MV-4-11 (cell line): ENCODE results near the gene MTNR1B.

Experiments
- DNase-seq: peaks from one replicate; lab custom pipeline; 2025; lab: John Stamatoyannopoulos, UW

Gene MTNR1B

DNA sequence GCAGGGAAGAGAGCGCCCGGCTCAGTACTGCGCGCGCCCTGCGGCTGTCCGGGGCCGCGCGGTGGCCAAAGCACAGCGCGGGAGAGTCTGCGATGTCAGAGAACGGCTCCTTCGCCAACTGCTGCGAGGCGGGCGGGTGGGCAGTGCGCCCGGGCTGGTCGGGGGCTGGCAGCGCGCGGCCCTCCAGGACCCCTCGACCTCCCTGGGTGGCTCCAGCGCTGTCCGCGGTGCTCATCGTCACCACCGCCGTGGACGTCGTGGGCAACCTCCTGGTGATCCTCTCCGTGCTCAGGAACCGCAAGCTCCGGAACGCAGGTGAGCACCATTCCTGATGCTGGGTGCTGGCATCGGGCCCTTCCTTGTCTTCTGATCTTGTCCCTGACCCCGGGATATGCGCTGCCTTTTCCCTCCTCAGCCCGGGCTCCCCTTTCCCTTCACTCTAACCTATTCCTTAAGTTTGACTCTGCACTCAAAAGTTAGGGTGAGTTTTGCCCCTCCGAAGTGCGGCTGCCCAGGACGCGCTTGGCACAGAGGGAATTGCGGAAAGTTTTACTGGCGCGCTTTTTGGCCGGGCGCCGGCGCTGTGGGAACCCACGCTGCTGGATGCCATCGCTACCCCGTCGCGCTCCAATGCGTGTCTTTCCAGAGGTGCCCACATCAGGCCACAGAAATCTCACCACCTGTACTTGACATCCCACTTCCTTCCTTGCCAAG lies at the start of gene MTNR1B:
MTNR1B (plus strand) TSS at position 18 of the 714 bp plus-strand sequence; CDS start at position 93, 75 bp downstream.
- no peak for DNase-seq

DNA sequence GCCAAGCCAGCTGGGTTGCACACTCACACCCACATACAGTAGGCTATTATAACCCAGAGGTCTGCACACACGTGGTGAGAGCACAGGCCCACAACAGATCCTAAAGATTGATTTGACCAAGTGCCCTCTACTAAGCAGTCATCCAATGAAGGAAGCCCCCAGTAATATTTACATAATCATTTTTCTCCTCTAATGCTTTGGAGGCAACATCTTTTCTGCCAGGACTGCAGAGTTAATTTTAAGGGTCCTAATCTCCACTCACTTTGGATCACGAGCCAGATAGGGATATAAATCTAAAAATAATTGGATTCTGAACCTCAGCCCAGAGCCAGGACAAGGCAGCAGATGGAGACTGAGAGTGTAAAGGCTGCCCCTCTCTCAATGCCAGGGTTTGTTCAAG lies 49.1 kb upstream of the MTNR1B start:
- no peak for DNase-seq

DNA sequence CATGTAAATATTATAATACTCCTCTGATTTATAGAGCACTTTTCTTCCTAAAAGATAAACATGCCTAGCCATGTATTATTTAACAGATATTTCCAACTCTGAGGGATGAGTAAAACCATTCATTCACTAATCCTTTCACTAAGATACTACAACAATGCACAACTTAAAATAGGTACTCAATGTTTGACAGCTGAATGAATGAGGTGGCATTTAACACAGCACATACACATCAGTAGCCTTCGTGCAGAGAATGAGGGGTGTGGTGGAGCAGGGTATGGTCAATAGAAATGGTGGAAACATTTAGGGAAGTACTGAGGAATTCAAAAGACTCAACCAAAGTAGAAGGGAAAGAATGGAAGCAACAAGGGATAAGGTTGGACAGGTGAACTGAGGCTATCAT lies 46.7 kb upstream of the MTNR1B start:
- DNase-seq, result no peak

DNA sequence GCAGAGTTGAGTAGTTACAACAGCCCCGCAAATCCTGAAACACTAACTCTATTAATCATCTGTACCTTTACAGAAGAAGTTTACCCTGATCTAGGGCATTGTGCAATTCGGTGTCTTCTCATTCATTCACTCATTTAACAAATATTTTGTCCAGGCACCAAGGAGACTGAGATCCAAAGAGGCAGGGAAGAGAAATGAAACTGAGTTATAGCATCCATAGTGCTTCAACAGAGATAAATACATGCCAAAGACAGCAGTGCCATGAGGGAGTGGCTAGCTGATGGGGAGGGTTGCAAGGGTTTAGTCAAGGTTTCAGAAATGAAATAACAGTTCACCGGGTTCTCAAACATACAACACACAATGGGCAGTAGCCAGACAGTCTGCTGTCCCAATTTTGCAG lies 40.2 kb upstream of the MTNR1B start:
- no peak for DNase-seq

DNA sequence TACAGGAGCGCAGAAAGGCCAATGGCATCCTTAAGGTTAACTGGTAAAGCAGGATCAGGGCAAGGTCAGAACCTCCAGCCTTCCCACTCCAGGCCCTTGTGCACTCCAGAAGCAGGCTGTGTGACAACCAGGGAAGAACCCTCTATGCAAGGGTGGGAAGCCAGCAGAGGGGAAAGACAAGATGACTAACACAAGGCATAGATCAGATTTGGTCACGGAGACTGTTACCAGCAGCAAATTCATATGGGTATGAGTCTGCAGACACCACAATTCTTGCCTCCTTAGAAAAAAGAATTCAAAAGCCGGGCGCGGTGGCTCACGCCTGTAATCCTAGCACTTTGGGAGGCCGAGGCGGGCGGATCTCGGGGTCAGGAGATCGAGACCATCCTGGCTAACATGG lies 39.8 kb upstream of the MTNR1B start:
- no peak for DNase-seq

DNA sequence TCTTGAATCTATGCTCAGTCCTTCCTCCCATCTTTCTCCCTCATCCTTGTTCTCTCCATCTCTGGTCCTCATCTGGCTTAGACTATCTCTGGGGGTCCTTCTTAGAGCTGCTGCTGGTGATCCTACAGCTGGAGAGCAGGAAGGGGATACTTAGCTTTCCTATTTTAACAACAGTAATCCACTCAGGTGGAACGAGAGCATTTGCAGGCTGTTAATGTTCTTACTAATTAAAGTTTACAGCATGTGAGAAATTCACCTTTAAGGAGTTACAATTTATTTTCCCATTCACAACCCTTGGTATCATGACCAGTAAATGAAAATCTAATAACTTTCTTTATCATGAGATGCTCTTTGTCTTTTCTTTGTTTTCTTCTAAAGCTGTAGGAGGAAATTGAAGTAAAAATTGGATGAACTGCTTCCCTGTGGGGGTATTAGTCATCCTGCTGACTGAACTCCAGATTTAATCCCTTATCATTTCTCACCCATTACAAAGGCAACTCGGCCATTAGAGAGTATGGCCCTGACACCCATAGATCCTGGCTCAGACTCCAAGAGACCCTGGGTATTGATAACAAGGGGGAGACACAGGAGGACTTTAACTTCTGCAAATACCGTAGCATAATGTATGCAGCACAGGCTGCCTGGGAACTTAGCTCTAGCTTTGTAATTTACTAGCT lies 37.6 kb upstream of the MTNR1B start:
- DNase-seq, result no peak

DNA sequence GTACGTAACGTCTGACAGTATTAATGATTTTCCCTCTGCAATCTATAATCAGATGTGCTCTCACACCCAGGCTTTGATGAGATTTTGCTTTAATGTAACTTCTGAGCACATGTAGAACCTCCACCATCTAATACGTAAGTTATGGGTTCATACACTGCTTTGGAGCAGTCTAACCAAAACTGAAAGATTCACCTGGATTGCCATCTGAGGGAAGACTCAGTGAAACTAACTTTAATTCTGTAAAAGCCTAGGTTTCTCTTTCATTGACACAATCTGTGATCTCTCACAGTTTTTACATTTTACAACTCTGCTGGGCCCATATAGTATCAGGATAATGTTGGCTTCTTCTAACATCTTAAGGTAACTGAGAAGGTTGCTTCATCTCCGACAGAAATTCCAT lies 30.1 kb upstream of the MTNR1B start:
- DNase-seq, result no peak

DNA sequence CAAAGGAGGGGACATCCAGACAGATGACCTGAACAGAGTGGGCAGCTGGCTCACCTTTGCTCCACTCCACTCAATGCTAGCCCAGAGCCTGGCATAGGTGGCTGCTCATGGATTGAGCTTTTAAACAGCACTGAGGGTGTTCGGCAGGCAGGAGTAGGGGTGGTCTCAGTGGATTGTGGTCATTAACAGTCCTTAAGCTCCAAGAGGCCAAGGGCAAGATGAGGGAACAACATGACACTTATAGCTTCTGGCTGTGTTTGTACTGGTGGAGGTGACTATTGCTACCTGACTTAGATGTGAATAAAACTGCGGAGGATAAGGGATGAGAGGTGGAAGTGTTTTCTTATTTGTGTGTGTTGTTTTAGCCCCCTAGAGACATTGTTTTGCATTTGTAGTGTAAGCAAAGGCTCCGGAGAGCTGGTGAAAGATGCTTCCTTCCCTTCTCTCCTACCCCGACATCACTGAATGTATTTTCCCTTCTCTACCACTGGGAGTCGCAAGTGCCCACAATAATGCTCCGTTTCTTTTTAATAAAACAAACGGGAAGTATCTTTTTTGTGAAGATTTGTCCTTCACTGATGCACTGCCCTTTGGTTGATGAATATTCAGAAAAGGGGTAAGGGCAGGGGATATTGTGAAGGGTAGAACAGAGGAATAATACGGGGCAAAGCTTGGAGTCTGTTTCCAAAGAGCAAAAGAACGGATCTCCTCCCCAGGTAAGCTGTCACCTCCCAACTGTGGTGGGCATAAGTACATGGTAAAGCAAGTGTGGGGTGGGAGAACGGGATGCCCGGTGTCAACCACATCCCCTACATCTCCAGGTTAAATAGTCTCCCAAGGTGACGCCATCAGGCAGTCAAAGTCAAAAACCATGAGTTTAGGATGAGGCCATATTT lies 27.5 kb upstream of the MTNR1B start:
- DNase-seq, result peak; percentile 56

DNA sequence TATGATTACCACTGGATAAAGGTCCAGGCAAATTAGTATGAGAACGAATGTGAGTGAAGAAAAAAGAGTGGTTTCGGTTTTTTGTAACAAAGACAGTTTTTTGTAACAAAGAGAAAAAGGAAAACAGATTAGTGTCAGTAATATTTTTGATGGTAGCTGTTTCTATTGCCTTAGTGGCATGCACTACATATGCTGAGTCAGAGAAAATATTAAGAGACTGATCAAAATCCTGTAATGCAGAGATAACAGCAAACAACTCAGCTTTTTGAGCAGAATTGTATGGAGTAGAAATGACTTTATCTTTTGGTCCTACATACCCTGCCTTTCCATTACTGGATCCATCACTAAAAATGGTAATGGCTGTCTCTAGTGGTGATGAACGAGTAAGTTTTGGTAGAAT lies 22.7 kb upstream of the MTNR1B start:
- no peak for DNase-seq

DNA sequence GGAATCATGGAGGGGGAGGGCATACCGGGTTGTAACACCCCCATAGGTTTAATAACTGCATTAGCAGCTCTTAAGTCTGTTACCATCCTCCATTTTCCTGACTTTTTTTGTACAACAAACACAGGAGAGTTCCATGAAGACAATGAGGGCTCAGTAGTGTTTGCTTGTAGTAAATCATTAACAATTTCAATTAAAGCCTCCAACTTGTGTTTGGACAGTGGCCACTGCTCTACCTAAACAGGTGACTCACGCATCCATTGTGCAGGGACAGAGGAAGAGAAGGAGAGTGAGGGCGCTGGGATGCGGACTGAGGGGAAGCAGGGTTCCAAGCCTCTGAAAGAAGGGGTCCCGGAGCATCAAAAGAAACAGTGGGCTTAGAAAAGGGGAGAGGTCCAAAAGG lies 21.3 kb upstream of the MTNR1B start:
- DNase-seq, result no peak

DNA sequence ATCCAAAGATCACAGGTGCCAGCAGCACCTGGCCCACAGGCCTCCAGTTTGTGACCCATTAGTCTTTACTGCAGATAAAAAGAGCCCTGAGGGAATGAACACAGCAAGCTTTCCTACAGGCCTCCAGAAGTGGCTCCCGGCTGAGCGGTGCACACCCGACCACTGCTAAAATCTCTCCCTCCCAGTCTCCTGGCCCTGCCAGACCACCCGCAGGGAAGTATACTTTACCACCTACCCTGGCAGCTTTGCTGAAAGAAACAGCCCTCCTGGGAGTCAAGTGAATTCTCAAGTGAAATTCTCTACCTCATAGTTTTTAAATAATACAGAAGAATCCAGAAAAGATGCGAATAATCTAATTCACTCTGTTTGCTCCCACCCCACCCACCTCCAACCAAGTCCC lies 15.4 kb upstream of the MTNR1B start:
- no peak for DNase-seq

DNA sequence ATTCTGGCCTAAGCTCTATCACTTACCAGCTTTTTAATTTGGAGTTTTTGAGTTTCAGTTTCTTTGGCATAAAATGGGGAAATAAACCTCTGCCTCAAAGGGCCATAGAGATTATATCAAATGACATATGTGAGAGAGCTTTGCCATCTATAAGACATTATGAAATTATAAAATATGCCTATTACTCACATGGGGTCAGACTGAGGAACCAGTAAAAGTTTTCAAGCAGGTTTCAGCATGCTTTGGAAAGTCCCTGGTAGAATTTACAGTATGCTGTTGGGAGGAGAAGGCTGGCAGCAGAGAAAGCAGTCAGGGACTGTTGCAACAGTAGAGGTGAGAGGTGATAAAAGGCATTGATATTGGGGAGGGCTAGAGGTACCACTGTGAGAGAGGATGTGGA lies 13.6 kb upstream of the MTNR1B start:
- DNase-seq, result peak; percentile 2

DNA sequence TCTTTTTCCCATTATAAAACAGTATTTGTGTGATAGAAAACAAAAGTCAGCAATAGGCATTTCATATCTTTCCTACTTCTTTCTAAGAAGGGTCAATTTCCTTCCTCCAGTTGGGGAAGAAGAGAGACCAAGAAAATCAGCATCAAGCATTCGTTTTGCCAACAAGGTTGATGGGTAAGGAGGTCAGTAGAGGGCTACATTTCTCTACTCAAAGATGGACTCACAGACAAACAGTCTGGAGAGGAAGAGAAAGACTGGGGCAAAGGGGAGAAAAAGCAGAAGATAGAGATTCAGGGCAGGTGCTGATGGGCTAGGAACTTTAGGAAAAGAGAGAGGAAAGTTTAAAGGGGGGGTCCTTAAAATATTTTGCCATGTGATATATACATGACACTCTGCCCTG lies 8.6 kb upstream of the MTNR1B start:
- DNase-seq, result no peak

DNA sequence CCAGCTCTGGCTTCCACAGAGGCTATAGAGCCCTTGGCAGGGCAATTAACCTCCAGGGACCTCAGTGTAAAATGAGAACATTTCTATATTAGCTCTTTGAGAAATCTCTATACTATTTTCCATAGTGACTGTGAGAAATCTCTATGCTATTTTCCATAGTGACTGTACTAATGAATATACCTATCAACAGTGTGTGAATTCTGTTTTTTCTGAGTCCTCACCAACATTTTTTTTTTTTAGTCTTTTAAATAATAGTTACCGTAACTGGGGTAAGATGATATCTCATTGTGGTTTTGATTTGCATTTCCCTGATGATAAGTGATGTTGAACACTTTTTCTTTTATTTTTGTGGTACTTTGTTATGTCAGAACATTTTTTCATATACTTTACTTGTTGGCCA lies 7.0 kb upstream of the MTNR1B start:
- DNase-seq, result no peak

DNA sequence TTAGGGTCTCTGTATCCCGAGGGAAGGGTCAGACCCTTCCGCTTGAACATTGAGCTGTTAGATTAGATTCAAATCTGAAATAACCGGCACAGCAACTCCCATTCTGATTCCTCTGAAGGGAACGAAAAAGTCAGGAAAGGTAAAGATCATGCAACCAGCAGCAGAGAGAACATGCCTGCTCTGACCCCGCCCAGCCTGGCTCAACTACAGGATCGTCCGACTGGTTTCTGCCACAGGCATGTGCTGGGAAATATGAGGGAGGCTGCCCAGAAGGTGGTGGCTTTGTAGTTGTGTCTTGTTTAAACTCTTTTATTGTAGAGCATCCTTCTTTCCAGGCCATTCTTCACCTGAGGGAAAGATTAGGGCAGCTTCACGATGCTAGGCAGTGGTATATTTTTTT lies 5.0 kb upstream of the MTNR1B start:
- no peak for DNase-seq

DNA sequence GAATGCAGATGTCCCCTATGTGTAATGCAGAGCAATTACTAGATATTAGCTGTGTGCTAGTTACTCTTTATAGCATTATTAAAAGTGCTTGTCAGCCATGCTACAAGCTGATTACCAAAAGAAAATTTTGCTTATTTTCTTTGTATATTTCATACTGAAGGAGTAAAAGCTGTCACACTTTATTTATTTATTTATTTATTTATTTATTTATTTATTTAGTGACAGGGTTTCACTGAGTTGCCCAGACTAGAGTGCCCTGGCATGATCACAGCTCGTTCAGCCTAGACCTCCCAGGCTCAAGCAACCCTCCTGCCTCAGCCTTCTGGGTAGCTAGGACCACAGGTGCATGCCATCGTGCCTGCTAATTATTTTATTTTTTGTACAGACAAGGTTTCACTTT lies 4.3 kb upstream of the MTNR1B start:
- DNase-seq, result no peak

DNA sequence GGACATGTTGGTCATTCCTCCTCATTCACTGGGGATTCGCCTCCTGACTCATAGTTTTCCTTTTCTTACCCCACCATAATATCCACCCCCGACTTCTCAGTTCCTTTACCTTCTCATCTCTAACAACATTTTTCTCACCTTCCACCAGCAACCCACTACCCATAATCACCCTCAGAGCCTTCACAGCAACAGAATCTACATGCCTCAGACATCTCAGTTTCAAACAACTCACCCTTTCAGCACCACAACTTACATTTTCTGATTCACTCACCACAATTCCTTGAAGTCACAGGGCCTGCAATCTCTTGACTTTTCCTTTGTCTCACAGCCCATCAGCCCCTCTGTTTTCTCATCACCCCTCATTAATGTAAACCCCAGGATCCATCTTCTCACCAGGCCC lies 2.3 kb upstream of the MTNR1B start:
- DNase-seq, result no peak

DNA sequence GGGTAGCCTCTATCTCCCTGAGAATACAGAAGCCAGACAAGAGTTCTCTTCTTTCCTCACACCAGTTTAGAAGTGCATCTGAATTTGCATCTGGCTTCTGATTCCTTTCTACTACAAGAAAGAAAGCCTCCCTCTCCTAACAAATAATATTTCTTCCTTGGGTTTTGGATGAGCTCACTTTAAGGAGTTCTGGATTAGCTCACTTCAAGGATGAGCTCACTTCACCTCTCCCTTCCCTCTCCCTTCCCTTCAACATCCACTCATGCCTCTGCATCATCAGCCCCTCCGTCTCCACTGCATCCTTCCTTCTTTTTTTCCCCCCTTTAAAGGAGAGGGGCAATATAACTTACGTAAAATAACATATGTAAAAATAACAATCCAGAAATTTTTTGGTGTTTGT lies 1.6 kb upstream of the MTNR1B start:
- DNase-seq, result no peak

DNA sequence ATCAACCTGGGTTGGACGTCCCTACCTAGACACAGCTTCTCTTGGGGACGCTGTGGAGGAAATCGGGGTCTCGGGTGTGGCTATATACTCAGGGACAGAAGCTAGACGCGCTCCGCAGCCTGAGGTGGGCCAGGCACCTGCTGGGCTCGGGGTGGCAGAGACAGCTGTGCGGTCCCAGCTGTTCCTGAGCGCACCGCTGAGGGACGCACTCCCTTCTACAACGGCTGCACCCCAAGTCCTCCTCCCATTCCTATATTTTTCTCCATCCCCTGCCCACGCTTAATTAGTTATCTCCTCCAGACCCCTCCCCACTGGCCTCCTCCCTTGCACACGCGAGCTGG lies 188 bp upstream of the MTNR1B start:
- no peak for DNase-seq

DNA sequence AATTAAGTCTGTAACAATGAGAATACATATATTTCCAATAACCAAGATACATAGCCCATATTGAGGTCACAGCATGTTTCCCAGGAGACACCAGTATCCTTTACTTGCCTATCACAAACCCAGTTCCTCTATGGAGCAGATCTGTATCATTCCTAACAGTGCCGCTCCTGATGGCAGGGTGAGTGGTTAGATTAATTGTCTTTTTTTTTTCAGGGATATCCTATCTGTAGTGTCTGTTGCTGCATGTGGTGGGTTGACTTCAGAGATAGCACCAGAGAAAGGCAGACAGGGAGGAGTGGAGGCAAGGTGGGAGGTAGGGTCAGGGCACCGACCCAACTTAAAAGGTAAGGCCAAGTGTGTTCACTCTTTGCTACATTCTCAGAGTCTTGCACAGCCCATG lies 2.8 kb downstream of the MTNR1B start:
- no peak for DNase-seq

DNA sequence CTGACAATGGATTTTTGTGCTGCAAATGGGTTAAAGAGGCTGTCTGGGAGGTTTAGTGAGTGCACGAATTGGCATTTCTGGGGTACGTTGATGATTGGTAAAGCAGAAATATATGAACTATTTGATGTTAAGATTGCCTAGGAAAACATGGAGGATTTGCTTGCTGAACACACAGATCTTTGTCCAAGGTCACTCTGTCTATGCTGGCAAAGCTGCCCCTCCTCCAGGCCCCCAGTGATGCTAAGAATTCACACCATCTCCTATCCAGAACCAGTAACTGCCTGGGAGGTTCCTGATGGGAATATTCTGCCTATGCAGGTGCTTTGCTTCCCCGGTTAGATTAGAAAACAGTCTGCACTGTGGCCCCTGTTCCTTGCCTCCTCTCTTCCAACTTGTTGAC lies 5.8 kb downstream of the MTNR1B start:
- no peak for DNase-seq

DNA sequence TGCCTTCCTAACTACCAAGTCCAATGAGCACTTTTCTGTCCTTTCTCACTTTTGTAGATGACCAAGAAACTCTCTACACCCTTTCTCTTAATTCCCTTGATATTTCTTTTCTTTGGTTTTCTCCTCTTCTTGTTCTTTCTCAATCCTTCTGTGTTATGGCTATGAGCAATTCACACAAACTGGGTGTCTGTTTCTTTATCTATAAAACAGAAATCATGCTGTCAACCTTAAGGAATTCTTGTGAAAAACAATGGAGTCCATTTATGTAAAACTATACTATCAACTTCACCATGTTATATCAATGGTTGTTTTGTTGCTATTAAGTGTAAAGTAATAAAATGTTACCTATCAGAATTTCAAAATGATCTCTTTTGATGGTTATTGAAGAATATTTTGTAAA lies 7.2 kb downstream of the MTNR1B start:
- no peak for DNase-seq

DNA sequence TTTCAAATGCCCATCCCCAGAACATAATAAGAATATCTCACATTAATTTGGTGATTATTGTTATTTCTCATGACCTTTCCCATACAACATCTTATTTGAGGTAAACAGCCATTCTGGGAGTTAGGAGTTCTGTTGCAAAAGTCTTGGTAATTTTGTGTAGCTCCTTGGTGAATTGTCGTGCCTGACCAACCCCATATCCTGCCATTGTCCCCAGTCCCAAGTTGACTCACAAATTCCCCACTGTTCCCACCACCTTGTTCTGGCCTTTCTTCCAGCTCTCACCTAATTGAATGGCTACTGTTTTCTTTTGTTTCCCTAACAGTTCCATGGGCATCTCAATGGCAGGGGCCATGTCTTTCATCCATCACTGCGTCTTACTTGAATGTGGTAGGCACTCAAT lies 8.0 kb downstream of the MTNR1B start:
- no peak for DNase-seq
